NAMALWA (cell line): ENCODE measurements around the gene CTDSPL2.
"Not testable (repeated sequence)": the region's sequence is repeated elsewhere in the genome, so short reads cannot be mapped to it uniquely, and the experiment has no call there.

Experiments used
- DNase-seq: peaks from one replicate; pipeline ENCODE4 v3.0.0-alpha.2; 2015; ENCODE audit warnings: low spot score

CTDSPL2 gene

GRCh38 chr15:44541282-44541958, 114.0 kb downstream of the CTDSPL2 start:
- no peak for DNase-seq

DNA sequence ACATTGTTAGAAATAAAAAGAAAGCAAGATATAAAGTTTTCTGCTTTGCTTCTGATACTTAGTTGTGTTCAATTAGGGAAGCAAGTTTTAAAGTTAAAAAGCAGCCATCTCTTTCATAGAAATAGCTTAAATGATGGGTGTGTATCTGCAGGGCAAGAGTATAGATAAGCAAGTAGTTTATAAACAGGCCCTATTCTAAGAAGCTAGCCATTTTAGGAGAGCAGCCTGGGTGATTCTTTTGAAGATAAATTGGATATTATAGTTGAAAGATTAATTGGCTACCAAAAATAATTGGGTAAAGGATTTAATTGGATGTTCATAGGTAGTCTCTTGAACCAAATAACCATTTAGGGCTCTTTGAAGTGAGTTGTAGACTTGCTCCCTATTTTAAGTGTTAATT, 115.2 kb downstream of the CTDSPL2 start:
- DNase-seq = no peak

- not testable (repeated sequence) for DNase-seq
Measured at GRCh38 chr15:44544745-44545144, 117.3 kb downstream of the CTDSPL2 start.

GRCh38 chr15:44545913-44546802, 118.7 kb downstream of the CTDSPL2 start:
- peak; percentile 63 for DNase-seq

- not testable (repeated sequence) for DNase-seq
Measured at GRCh38 chr15:44549152-44549551, 121.7 kb downstream of the CTDSPL2 start.

DNA sequence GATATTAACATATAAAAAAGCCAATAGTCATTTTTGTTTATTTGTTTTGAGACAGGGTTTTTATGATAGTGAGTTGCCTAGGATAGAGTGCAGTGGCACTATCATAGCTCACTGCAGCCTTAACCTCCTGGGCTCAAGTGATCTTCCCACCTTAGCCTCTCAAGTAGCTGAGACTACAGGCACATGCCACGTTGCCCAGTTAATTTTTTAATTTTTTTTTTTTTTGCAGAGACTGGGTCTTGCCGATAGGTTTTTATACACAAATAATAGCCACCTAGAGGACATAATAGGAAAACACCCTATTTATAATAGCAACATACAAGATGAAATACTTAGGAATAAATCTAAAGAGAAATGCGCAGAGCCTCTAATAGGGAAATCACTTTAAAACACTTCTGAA, 122.8 kb downstream of the CTDSPL2 start:
- DNase-seq = peak; percentile 73

DNA sequence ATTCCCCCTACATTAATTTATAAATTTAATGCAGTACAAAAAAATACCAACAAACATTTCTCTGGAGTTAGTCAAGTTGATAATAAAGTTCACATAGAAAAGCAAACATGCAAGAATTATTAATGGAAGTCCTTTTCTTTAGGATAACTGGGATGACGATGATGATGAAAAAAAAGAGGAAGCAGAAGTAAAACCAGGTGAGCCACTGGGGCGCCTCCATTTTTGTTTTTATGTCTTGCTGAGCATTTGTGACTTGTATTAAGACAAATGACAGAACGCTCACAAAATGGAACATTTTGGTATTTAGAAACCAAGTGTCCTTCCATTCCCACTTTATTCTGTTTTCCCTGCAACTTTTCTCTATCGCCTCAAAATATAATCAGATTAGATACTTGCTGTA, 123.3 kb downstream of the CTDSPL2 start:
- DNase-seq = no peak

DNA sequence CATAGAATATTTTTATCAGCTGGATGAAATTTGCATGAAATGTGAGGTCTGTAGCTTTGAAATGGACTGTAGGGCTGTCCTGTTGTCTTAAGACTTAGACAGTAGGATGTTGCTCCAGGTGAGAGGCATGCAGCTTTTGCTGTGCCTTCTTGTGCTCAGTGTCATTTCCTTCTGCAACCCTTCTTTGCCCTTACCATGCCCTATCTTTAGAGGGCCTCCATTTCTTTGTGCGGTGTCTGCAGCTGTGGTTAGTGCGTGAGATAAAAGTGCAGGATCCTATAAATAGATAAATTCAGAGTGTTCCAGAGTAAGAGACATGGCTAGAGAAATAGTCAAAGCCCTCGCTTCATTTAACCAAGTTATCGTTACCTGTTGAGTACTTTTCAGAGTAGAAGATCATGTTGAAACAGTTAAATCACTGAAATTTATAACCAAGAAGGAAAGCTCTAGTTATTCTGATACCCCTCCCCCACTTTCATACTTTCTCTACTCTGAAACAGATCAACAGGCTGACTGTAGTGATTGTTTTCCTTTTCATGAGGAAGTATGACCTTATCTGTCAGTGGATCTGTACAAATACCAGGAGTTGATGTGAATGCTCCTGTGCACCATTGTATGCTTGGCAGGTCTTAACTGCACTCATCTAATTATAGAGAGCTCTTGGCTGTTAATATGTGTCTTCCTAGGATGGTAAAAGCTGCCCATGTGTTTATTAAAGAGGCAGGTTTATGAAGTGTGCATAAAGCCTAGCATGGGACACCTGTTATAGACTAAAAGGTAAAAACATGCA, 127.7 kb downstream of the CTDSPL2 start:
- DNase-seq = no peak

- not testable (repeated sequence) for DNase-seq
Measured at GRCh38 chr15:44560926-44561325, 133.5 kb downstream of the CTDSPL2 start.

DNA sequence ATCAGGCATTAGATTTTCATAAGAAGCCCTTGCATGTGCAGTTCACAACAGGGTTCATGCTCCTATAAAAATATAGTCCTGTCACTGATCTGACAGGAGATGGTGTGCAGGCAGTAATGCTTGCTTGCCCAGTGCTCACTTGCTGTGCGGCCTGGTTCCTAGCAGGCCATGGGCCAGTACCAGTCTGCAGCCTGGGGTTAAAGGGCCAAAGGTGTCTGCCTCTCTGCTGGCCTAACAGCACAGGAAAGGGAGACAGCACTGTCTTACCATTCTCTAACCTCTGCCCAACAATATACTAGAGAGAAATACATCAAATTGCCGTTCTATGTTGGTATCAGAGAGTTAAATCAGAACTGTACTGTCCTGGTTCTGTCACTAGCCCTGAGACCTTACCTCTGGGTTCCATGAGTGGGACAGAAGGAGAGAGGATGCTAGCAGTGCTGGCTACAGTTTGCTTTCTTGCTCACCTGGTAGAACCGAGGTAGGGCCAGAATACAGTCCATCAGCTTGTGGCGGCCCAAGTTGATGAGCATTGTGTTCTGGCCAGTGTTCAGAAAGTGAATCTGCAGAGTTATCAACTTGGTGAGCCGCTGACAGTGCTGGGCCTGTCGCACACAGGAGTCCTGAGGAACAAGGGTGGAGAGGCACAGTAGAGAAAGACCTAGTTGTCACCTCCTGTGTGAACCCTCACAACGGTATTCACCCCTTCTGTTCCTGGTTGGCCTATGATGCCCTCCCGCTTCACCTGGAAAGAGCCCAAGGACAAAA, 138.1 kb downstream of the CTDSPL2 start:
- no peak for DNase-seq

DNA sequence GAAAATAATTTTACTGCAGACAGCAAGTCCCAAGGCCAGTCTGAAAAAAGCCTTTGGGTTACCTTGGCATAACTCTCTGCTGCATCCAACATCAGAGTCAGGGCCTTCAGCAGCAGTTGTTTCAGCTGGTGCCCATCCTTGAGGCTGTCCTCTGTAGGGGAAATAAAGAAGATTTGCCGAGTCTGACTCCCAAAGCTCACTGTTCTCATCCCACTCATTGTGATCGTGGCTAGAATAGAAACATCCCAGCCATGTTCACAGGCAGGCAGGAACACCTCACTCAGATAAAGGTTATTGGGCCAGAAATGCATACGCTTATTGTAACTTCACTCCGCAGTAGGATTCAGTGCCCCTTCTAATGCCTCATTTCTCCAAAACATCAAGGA, 138.7 kb downstream of the CTDSPL2 start:
- no peak for DNase-seq

- no peak for DNase-seq
Measured at GRCh38 chr15:44568338-44568737, 140.9 kb downstream of the CTDSPL2 start.

GRCh38 chr15:44569316-44569715, 141.9 kb downstream of the CTDSPL2 start:
- DNase-seq = no peak

DNA sequence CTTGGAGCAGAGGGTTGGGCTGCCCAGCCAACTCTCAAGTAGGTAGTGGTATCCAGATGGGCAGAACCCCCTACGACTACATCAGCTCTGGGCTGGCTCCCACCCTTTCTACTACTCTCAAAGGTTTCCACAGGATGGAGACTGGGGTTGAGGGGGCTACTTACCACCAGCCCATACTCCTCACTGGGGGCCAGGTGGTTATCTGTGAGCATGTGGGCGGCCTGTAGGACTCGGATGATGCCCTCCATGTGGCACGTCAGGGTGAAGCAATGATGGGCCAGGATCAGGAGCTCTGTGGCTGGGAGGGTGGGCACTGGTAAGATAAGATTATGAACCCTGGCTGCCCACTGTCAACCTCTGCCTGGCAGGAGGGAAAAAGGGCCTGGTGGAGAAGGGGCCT, 142.9 kb downstream of the CTDSPL2 start:
- no peak for DNase-seq

GRCh38 chr15:44573386-44573785, 146.0 kb downstream of the CTDSPL2 start:
- DNase-seq = no peak

- no peak for DNase-seq
Measured at GRCh38 chr15:44574734-44575133, 147.3 kb downstream of the CTDSPL2 start.
